HK-2 (cell line): ENCODE results near the gene NAA40.
A peak's percentile ranks its signal among the peaks of the same experiment; 100 is the strongest.
"Not testable (repeated sequence)": the region's sequence is repeated elsewhere in the genome, so short reads cannot be mapped to it uniquely, and the experiment has no call there.

Source experiments
- DNase-seq: peaks from one replicate; pipeline ENCODE4 v3.0.0-alpha.2; 2018; ENCODE audit not compliant: unreplicated experiment

Gene NAA40

DNA sequence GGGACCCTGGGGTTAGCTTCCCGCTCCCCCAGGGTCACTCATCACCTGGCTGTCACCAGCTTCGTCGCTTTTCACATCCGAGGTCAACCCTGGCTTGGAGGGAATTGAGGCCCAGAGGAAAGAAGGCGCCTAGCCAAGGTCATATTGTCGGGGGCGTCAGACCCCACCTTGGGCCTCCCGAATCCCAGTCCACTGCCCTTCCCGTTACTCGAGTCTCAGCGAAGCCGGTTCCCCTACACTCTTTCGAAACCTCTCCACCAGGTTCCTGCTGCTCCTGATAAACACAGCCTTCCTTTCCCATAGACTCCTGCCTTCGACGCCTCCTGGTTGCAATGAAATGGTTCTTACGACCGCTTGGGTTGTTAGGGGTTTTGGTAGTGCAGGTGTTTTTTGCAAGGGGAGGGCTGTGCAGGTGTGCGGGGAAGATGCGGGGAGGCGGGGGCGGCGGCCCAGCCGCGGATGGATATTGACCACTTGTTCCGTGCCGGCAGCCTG, 642 bp downstream of the NAA40 start:
- DNase-seq = no peak

DNA sequence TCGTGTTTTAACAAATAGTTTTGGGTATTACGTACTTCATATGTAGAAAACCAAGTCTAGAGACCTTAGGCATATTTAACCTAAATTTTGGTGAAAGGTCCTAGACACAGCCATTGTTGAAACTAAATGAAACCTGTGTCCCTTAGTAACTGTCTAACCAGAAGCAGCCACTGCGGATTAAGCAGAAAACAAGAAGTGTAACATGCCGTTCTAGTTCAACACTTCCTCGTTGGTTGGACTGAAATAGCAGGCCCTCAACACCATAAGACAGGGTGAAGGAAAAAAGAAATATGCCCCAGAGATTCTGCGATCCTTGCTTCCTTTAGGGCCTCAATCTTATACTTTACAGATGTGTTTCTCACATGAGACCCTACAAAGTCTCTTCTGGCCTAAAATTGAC, 2.0 kb downstream of the NAA40 start:
- DNase-seq = no peak

DNA sequence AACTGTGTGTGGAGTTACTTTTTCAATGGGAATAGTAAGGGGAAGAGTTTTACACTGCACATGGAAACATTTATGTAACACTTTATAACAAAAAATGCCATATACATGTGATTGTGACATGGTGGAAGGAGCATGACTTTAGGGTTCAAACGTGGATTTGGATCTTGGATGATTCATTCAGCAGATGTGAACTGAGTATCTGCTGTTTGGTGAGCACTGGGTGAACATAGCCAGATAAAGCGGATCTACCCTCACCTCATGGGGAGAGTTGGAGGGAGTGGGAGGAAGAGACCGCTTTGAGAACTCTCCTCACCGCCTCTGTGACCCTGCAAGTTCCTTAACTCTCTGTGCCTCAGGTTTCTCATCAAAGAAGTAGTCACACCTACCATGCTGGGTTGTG, 3.1 kb downstream of the NAA40 start:
- no peak for DNase-seq

DNA sequence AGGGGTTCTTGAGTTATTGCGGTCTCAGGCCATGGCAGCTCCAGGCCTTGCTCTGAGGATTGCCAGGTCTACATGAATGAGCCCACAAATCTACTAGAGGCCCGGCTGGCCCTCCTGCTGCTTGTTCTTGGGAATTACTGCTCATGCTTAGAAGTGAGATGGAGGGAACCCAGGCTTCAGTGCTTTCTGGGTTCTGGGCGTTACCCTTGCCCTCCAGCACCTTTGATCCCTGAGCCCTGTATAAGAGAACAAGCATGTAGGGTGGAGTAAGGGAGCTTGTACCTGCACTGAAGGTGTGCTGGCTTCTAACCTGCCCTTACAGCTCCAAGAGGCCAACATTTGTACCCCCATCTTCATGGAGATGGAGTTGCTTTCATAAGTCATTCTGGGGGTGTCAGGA, 4.0 kb downstream of the NAA40 start:
- DNase-seq = no peak

DNA sequence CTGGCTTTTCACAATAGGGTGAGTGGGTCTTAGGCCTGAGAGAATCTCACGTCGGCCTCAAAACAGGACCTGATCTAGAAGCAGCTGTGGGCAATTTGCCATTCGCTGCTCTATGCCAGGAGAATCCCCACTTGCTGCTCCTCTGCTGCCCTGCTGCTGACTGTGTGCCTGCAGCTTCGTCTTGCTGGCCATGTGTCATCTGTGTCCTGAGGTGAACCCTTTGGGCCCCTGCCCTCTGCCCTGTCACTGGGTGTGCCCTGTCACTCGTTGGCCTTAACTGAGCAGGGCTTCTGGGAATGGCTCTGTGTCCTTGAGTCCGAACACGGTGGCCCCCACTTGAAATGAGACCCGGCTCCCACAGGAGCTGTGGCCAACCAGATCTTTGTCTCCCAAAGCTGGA, 6.2 kb downstream of the NAA40 start:
- DNase-seq = no peak

DNA sequence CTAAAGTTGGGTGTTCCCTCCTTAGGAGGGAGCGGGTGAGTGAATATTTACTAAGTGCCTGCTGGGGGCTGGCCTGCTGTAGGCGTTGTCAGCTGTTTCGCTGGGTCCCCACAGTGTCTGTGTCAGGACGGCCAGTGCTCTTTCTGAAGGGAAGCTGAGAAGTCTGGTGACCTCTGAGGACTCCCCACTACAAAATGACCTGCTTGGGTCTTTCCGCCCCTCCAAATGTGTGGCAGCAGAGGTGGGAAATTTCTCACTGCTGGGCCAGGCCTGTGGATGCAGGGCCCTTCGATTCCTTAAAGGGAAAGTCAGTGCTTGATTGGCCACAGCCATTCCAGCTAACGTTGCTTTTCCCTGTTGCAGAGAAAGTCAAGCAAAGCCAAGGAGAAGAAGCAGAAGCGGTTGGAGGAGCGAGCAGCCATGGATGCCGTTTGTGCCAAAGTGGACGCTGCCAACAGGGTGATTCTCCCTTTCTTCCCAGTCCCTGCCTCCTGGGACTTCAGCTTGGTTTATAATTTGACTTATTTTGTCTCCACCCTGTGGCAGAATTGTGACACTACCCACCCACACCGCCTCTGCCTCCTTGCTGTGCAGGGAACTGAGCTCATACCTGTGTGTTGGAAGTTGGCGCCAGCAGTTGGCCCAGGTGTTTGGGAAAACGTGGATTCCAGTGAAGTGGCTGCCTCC, 6.8 kb downstream of the NAA40 start:
- peak; percentile 36 for DNase-seq

DNA sequence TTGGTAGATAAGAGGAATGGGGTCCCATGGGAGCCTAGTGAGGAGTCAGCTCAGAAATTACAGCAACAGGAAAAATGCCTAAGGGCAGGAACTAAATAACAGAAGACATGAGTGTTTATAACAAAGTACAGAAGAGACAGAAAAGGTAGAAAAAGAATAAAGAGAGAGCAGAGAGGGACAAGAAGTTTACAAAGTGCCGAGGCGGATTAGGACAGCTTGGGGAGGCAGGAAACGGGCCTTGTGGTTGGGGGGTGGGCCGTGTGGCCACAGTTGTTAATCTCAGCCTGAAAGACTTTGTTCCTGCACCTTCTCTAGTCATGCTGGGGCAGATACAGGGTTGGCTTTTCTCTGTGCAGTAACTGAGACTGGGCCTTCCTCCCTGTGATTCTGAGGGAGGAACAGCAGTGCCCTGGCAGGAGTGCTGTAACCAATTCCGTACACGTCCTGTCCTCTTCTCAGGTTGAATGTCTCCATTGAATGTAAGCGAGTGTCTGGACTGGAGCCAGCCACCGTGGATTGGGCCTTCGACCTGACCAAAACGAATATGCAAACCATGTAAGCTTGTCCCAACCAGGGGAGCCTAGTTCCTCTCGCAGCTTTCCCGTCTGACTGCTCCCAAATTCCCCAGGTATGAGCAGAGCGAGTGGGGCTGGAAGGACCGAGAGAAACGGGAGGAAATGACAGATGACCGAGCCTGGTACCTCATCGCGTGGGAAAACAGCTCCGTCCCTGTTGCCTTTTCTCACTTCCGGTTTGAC, 13.2 kb downstream of the NAA40 start:
- no peak for DNase-seq

DNA sequence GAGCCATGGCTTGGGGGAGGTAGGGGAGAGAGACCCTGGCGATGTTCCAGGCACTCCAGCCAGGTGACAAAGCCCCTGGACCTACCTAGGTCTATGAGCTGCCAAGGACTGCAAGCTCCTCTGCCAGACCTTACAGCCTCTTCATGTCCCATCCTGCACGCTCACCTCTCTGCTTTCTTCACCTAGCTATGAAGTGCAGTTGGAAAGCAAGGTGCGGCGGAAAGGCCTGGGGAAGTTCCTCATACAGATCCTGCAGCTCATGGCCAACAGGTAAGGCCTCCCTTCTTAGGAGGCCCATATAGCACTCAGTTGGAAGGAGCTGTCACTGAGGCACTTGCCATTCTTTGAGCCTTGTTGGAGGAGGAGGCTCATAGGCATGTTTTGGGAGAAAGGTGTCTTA, 13.8 kb downstream of the NAA40 start:
- no peak for DNase-seq

DNA sequence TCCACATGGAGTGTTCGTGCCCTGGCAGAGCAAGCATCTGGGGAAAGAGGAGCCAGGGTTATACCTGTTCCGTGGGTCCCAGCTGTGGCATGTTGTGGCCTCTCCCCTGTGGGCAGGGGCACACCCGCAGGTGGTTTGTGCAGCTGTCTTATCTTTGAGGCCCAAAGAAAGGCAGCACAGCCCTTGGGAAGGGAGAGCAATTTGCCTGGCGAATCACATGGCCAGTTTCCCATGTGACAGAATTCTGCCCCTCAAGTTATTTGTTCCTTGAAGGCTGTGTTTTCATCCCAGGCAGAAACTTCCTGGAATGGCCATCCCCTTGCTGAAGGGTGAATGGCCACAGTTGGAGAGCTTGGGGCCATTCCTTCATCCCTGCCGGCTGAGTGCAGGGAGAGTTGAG, 19.2 kb downstream of the NAA40 start:
- DNase-seq = no peak

DNA sequence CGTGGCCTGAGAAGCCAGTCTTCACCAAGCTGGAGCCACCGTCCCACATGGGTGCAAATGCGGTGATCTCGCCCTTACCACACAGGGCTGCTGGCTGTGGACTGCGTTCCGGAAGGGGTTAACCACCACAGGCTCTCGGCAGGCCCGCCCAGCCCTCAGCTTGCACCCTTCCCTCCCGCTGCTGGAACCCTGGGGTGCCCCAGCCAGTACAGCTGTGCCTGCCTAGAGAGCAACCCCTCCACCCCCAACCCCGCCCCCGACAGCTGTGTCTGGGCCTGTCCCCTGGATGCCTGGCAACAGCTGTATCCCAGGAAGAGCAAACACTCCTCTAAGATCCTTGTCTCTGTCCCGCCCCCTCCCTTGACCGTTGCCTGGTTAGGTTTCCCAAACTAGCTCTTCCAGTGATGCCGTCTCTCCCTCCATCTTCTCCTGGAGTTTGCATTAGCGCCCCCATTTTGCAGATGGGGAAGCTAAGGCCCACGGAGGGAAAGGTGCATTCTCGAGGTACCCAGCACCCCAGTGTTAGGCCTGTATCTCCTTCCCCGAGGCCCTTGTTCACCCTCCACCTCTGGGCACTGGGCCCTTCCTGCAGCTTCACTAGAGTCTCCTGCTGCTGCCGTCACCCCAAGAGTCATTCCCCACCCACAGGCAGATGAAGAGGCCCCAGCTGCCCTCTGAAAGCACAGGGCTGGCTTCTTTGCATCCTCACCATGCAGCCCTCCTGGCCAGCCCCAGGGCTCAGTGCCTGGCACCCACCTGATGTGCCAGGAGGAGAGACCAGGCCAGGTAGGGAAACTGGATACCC, 23.0 kb downstream of the NAA40 start:
- no peak for DNase-seq

DNA sequence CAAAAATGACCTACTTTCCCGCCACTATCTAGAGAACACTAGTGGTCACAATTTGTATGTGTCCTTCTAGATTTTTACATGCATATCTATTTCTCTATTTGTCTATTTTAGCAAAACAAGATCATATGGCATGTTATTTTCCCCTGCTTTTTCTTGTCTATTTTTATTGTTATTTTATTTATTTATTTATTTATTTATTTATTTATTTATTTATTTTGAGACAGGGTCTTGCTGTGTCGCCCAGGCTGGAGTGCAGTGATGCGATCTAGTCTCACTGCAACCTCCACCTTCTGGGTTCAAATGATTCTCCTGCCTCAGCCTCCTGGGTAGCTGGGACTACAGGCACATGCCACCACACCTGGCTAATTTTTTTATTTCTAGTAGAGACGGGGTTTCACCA, 25.1 kb downstream of the NAA40 start:
- not testable (repeated sequence) for DNase-seq

DNA sequence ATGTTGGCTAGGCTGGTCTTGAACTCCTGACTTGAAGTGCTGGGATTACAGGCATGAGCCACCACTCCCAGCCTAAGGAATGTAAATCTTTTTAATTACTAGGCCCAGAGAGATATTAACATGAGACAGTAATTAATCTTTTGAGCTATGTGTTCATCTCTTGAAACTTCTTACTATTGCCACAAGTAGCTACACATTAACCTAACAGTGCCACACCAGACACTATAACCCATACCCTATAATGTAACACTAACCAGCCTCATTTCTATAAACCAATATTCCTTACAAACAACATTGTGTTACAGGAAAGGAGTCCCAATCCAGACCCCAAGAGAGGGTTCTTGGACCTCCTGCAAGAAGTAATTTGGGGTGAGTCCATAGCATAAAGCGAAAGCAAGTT, 27.6 kb downstream of the NAA40 start:
- no peak for DNase-seq

DNA sequence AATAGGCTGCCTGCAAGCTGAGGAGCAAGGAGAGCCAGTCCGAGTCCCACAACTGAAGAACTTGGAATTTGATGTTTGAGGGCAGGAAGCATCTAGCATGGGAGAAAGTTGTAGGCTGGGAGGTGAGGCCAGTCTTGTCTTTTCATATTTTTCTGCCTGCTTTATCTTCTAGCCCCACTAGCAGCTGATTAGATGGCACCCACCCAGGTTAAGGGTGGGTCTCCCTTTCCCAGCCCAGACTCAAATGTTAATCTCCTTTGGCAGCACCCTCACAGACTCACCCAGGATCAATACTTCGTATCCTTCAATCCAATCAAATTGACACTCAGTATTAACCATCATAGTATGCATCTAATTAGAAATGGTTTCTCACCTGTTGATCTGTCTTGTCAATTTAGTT, 30.7 kb downstream of the NAA40 start:
- no peak for DNase-seq

DNA sequence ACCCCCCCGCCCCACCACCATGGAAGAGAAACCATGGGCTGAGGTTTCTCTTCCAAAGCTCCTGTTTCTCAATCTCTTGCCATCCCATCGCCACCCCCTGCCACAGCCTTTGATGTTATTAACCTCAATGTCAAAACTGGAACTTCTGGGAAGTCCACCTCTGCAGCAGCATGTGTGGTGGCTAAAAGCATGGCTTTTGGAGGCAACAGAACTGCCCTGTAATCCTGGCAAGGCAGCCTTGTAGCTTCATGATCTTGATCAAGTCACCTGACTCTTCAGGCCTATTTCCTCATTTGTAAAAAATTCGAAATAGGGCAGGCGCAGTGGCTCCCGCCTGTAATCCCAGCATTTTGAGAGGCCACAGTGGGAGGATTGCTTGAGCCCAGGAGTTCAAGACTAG, 32.1 kb downstream of the NAA40 start:
- DNase-seq = no peak

DNA sequence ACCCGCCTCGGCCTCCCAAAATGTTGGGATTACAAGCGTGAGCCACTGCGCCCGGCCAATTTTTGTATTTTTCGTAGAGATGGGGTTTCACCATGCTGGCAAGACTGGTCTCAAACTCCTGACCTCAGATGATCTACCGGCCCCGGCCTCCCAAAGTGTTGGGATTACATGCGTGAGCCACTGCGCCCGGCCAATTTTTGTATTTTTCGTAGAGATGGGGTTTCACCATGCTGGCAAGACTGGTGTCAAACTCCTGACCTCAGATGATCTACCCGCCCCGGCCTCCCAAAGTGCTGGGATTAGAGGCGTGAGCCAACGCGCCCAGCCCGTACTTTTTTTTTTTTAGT, 35.1 kb downstream of the NAA40 start:
- DNase-seq = not testable (repeated sequence)

DNA sequence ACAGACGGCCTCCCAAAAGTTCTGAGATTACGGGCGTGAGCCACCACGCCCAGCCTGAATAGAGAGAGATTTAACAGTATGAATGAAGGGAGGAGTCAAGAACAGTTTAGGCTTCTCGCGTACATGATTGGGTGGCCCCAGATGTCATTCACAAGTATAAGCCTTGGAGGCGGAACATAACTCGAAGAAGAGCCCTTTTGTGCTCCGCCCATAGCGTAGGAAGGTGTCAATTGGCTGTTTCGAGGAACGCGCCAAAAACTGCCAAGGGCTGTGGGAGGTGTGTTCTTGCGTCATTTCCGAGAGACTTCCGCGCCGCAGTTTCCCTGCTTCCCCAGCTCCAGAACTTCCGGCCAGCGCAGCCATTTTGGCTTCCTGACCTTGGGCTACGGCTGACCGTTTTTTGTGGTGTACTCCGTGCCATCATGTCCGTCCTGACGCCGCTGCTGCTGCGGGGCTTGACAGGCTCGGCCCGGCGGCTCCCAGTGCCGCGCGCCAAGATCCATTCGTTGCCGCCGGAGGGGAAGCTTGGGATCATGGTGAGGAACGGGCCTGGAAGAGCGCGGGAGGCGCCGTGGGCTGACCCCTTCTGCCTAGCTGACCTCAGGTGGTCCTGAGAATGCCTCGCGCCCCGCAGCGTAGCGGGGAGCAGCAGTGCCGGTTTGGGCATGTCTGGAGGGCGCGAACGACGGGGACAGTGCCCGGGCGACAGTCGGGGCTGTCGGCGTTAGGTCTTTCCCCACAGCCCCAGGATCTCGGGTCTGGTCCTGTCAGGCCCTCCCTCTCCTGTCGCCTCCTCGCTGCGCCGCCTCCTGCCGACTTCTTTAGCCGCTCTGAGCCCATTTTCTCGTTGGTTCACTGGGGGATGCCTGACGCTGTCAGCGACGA, 35.7 kb downstream of the NAA40 start, which contains the start of gene COX8A:
Gene COX8A, plus strand, starts transcription at position 362 of the 885 bp plus-strand sequence. Its CDS starts 61 bp downstream, at position 423.
- DNase-seq = peak; percentile 92

DNA sequence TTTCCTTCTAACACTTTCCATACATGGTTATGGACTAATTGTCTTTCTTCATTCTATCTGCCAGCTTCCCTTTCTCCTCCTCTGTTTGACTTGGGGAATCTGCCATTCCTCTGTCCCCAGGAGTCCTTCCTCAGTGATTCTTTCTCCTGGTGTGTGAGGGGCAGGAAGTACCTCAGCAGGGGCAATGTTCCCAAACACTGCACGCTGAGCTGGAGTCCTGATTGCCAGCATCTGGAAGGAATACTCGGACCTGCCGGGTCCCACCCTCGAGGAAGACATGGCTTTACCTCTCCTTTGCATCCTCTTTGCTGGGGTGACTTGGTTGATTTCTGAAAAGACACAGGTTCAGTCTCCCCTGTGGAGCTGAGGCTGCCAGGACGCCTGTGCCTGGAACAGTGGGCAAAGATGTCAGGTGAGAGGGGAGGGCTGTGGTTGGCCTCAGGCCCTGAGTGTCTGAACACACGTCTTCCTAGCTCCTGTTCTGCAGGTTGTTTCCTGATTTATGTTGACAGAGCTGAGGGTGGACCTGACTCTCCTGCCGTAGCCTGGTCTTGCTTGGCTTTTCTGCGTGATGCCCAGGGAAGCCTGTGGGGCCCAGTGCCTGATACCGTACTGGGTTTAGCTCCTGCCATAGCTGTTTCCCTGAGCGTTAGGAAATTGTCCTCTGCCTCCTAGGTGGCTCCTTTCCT, 39.9 kb downstream of the NAA40 start:
- no peak for DNase-seq

DNA sequence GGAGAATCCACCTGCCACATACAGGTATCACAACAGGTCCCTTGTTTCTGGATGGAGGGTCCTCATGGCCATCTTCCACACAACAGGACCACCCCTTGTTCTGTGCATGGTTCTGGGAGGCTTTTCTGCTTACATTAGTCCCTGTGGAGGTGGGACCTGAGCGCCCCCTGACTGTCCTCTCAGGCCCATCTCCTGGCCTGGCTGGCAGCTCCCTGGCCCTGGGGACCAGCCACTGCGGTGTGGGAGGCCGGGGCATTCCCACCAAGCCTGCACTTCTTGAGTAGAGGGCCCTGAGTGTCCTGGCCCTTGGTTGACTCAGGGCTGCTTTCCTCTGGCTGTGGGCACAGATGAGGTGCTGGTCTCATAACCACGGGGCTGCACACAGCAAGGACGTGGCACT, 40.6 kb downstream of the NAA40 start:
- DNase-seq = no peak

DNA sequence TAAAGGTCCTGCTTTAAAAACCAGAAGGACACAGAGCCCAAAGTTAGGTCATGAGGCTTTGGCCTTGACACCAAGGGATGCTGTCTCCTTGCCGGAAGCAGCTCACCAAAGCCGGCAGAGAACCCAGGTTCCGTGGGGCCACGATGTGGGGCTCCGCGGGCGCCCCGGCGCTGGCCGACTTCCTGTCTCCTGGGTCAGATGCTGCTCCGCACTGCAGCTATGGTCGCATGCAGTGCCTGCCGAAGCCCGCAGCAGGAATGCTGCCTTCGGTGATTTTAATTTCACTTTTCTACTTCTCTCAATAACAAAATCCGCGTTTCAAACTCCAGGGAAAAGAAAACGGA, 47.0 kb downstream of the NAA40 start:
- no peak for DNase-seq

DNA sequence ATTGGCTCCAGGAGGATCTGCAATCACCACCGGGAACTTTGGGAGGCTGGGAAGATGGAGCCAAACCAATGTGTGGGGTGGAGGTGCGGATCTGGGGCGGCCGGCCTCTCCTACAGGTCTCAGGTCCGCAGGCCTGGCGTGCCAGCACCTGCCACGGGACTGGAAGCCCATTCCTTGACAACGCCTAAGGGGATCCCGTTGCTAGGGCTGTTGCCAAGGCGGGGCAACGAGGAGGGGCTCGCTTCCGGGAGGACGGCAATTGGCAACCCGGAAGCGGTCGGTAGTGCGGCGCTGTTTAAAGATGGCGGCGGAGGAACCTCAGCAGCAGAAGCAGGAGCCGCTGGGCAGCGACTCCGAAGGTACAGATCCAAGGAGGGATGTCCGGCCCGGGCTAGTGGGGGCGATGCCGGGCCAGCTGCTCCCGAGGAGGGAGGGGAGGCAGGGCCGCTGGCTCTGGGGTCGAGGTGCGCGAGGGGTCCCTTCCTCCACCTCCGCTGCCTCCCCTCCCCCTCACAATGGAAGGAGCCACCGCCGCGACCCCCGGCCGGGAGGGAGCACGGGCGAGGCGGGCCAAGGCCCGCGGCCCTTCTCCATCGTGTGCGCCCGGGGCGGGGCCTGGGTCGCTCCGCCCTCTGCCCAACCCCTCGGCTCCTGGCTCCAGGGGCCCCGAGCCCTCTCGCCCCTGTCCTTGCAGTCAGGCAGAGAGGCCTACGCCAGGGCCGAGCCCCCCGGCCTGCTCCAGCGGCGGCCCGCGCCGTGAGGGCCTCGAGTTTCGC, 47.5 kb downstream of the NAA40 start, which contains the start of gene OTUB1:
Gene OTUB1, plus strand, starts transcription at position 283 of the 776 bp plus-strand sequence. Its CDS starts 19 bp downstream, at position 302.
- peak; percentile 77 for DNase-seq
